ENCODE measurements around the gene PPM1A.

- TF ChIP-seq POLR2A (IDR thresholded peaks at IDR 0.05; ENCODE audit: low read length) (no peak), GATA1 (IDR thresholded peaks at IDR 0.05; ENCODE audit: low read depth, low read length) (no peak)
These were observed 5.2 kb downstream of the PPM1A start for GRCh38 chr14:60254176-60254575.
